Cardiac muscle cell (in vitro differentiated cells and primary cell): Measurements from ENCODE around the gene N4BP2L1. TPM values are rescaled to one million over a fixed set of nuclear protein-coding genes. Genes with fewer than 3 reads are reported as not detected.

Source experiments
- DNase-seq, 2 donors: peaks; one replicate each; pipeline versions ENCODE4 v3.0.0 to v3.0.0-alpha.2; 2010 to 2017; ENCODE audit warnings: low read depth in 1 of 2, low spot score in 1 of 2
- H3K27ac ChIP-seq: fragments of 200-600 bp; sonication (generic); 2 replicates; pipeline ENCODE4 v1.5.1; 2016
- H3K27me3 ChIP-seq: fragments of 200-600 bp; sonication (generic); 2 replicates; pipeline ENCODE4 v1.6.0; 2016; ENCODE audit warnings: control low read depth
- H3K36me3 ChIP-seq: fragments of 200-600 bp; sonication (generic); 2 replicates; pipeline ENCODE4 v1.5.1; 2016; ENCODE audit warnings: control low read depth
- H3K4me1 ChIP-seq: fragments of 200-600 bp; sonication (generic); 2 replicates; pipeline ENCODE4 v1.8.1; 2017; ENCODE audit warnings: low read depth, mild to moderate bottlenecking, mixed run types
- H3K4me3 ChIP-seq: fragments of 200-600 bp; sonication (generic); 2 replicates; pipeline ENCODE4 v1.5.1; 2016; ENCODE audit warnings: mild to moderate bottlenecking
- H3K9me3 ChIP-seq: fragments of 200-600 bp; sonication (generic); 2 replicates; pipeline ENCODE4 v1.5.1; 2017; ENCODE audit warnings: low read depth, mild to moderate bottlenecking, control low read depth
- CTCF ChIP-seq: IDR thresholded peaks from 2 replicates; pipeline ENCODE4 v1.5.1; 2012; ENCODE audit warnings: low read depth, mild to moderate bottlenecking, low read length
- polyA plus RNA-seq: library from polyadenylated mRNA; unstranded; fragments of >200 nt; fragmentation: Nextera tagmentation; extraction: Ambion mirVana; gene quantifications from 2 replicates; pipeline ENCODE4 v1.2.1, GENCODE V29; 2016
- total RNA-seq: library from RNA; depleted of rRNA; stranded (reverse); fragments of >200 nt; gene quantifications from 2 replicates; pipeline ENCODE4 v1.2.3, GENCODE V29; 2016

N4BP2L1 gene
- total and polyA plus RNA-seq, 2 experiments from 2014 or later, result 2.0 to 8.9 TPM

GRCh38 chr13:32403108-32403507 lies 24.8 kb downstream of the N4BP2L1 start:
- no peak for DNase-seq
- no peak overlapping the region for H3K4me3 ChIP-seq
- H3K4me1 ChIP-seq, result no peaks in the 10 kb centered on the region
- no peak for TF ChIP-seq CTCF
- H3K36me3 ChIP-seq, result no peaks in the 10 kb centered on the region
- no peak overlapping the region for H3K27ac ChIP-seq
- no peaks in the 10 kb centered on the region for H3K9me3 ChIP-seq
- no peaks in the 10 kb centered on the region for H3K27me3 ChIP-seq

GRCh38 chr13:32391101-32391619 lies 36.8 kb downstream of the N4BP2L1 start:
- no peak for TF ChIP-seq CTCF
- Histone ChIP-seq H3K4me1 (no peaks in the 10 kb centered on the region), H3K27me3 (no peaks in the 10 kb centered on the region), H3K36me3 (no peaks in the 10 kb centered on the region), H3K27ac (no peak overlapping the region), H3K4me3 (no peak overlapping the region), H3K9me3 (no peaks in the 10 kb centered on the region)
- no peak for DNase-seq

- DNase-seq, result no peak
- no peak for TF ChIP-seq CTCF
- no peak overlapping the region for H3K27ac ChIP-seq
These were observed 37.4 kb downstream of the N4BP2L1 start for GRCh38 chr13:32390484-32390883.

GRCh38 chr13:32390048-32390447 lies 37.9 kb downstream of the N4BP2L1 start:
- TF ChIP-seq CTCF, result no peak
- H3K36me3 ChIP-seq, result no peaks in the 10 kb centered on the region
- no peak for DNase-seq
- no peaks in the 10 kb centered on the region for H3K9me3 ChIP-seq
- no peaks in the 10 kb centered on the region for H3K27me3 ChIP-seq
- no peak overlapping the region for H3K4me3 ChIP-seq
- H3K27ac ChIP-seq, result no peak overlapping the region
- H3K4me1 ChIP-seq, result no peaks in the 10 kb centered on the region

More at GRCh38 chr13:32390484-32390883, 37.4 kb downstream of the N4BP2L1 start:
- no peaks in the 10 kb centered on the region for H3K4me1 ChIP-seq
- no peaks in the 10 kb centered on the region for H3K27me3 ChIP-seq
- no peak overlapping the region for H3K4me3 ChIP-seq
- H3K9me3 ChIP-seq, result no peaks in the 10 kb centered on the region
- H3K36me3 ChIP-seq, result no peaks in the 10 kb centered on the region

GRCh38 chr13:32385410-32385809 lies 42.5 kb downstream of the N4BP2L1 start:
- Histone ChIP-seq H3K36me3 (no peaks in the 10 kb centered on the region), H3K27me3 (no peaks in the 10 kb centered on the region), H3K9me3 (no peaks in the 10 kb centered on the region), H3K4me1 (no peaks in the 10 kb centered on the region), H3K27ac (no peak overlapping the region), H3K4me3 (no peak overlapping the region)
- no peak for TF ChIP-seq CTCF
- no peak for DNase-seq

GRCh38 chr13:32384702-32385101 lies 43.2 kb downstream of the N4BP2L1 start:
- TF ChIP-seq CTCF, result no peak
- no peak overlapping the region for H3K27ac ChIP-seq
- no peaks in the 10 kb centered on the region for H3K36me3 ChIP-seq
- no peak overlapping the region for H3K4me3 ChIP-seq
- H3K9me3 ChIP-seq, result no peaks in the 10 kb centered on the region
- DNase-seq, result no peak
- no peaks in the 10 kb centered on the region for H3K27me3 ChIP-seq
- no peaks in the 10 kb centered on the region for H3K4me1 ChIP-seq
